ENCODE data around the gene ROCK1. TPM values are rescaled to one million over a fixed set of nuclear protein-coding genes. Genes with fewer than 3 reads are reported as not detected.
"Not testable (repeated sequence)": the region's sequence is repeated elsewhere in the genome, so short reads cannot be mapped to it uniquely, and the experiment has no call there.

Gene ROCK1
- total RNA-seq, 1 donor from 2014 or later: 59.9 TPM

DNA sequence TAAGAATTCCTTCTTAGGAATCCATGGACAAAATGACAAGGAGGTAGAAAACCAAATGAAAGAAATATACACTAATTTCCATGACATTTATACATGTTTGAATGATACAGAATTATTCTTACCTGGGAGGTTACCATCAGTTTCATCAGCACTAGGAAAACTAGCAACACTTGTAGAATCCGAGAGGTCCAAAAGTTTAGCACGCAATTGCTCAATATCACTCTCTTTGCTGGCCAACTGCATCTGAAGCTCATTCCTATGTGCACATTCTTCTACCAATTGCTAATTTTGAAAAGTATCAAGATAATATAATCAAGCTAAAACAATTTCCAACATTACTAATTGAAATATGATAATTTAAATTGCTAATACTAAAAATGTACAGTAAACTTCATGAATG lies 144.8 kb downstream of the ROCK1 start:
- H3K4me1 Mint-ChIP-seq (ENCODE audit: low read depth, unreplicated experiment): no peaks in the 10 kb centered on the region
- no peak for DNase-seq
- H3K27ac Mint-ChIP-seq (ENCODE audit: unreplicated experiment): no peak overlapping the region
- TF ChIP-seq, protein P1, sequence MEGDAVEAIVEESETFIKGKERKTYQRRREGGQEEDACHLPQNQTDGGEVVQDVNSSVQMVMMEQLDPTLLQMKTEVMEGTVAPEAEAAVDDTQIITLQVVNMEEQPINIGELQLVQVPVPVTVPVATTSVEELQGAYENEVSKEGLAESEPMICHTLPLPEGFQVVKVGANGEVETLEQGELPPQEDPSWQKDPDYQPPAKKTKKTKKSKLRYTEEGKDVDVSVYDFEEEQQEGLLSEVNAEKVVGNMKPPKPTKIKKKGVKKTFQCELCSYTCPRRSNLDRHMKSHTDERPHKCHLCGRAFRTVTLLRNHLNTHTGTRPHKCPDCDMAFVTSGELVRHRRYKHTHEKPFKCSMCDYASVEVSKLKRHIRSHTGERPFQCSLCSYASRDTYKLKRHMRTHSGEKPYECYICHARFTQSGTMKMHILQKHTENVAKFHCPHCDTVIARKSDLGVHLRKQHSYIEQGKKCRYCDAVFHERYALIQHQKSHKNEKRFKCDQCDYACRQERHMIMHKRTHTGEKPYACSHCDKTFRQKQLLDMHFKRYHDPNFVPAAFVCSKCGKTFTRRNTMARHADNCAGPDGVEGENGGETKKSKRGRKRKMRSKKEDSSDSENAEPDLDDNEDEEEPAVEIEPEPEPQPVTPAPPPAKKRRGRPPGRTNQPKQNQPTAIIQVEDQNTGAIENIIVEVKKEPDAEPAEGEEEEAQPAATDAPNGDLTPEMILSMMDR (IDR thresholded peaks at IDR 0.05; ENCODE audit: partially characterized antibody, unreplicated experiment): no peak
- H3K36me3 Mint-ChIP-seq (ENCODE audit: unreplicated experiment): no peaks in the 10 kb centered on the region
- H3K27me3 Mint-ChIP-seq (ENCODE audit: unreplicated experiment): no peaks in the 10 kb centered on the region
- no peaks in the 10 kb centered on the region for H3K9me3 Mint-ChIP-seq (ENCODE audit: unreplicated experiment)
- no peak overlapping the region for H3K4me3 Mint-ChIP-seq (ENCODE audit: unreplicated experiment)

DNA sequence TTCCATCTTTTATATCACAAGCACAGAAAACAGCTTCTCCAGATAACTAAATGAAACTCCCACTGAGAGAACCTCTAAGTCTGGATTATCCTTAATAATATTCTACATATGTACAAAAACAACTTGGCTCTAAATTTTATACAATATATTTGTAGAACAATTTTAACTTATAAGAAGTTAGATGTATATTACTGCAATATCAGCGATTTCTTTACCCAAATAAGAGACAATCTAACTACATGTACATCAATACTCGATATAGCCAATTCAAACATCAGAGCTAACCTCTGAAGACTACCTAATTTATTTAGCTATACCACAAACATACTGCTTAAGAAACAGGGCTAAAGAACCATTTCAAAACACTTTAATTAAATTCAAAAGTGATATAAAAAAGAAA lies 148.6 kb downstream of the ROCK1 start:
- no peak overlapping the region for H3K4me3 Mint-ChIP-seq (ENCODE audit: unreplicated experiment)
- H3K4me1 Mint-ChIP-seq (ENCODE audit: low read depth, unreplicated experiment): no peaks in the 10 kb centered on the region
- H3K36me3 Mint-ChIP-seq (ENCODE audit: unreplicated experiment): no peaks in the 10 kb centered on the region
- no peaks in the 10 kb centered on the region for H3K27me3 Mint-ChIP-seq (ENCODE audit: unreplicated experiment)
- H3K27ac Mint-ChIP-seq (ENCODE audit: unreplicated experiment): no peak overlapping the region
- TF ChIP-seq, protein P1 (IDR thresholded peaks at IDR 0.05; ENCODE audit: partially characterized antibody, unreplicated experiment): no peak
- DNase-seq: no peak
- no peaks in the 10 kb centered on the region for H3K9me3 Mint-ChIP-seq (ENCODE audit: unreplicated experiment)

DNA sequence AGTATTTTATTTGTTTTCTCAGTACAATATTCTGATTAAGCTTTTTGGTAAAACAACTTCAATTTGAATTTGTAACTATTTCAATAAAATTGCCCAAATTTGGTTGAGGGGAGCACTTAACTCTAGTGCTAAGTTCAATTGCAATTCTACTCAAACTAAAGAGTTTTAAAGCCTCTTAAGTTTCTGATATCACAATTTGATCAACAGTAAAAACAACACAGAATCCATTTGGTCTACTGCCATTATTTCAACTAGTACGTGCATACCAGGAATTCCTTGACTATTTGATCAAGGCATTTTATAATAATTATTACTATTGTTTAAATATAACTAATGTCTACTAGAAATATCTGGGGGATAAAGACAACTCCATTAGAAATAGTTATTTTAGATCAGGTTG lies 150.9 kb downstream of the ROCK1 start:
- Mint-ChIP-seq H3K36me3 (ENCODE audit: unreplicated experiment) (peaks cover 3% of the 10 kb centered on the region), H3K27ac (ENCODE audit: unreplicated experiment) (no peak overlapping the region), H3K4me1 (ENCODE audit: low read depth, unreplicated experiment) (no peaks in the 10 kb centered on the region), H3K4me3 (ENCODE audit: unreplicated experiment) (no peak overlapping the region), H3K27me3 (ENCODE audit: unreplicated experiment) (no peaks in the 10 kb centered on the region), H3K9me3 (ENCODE audit: unreplicated experiment) (no peaks in the 10 kb centered on the region)
- TF ChIP-seq, protein P1 (IDR thresholded peaks at IDR 0.05; ENCODE audit: partially characterized antibody, unreplicated experiment): no peak
- no peak for DNase-seq

DNA sequence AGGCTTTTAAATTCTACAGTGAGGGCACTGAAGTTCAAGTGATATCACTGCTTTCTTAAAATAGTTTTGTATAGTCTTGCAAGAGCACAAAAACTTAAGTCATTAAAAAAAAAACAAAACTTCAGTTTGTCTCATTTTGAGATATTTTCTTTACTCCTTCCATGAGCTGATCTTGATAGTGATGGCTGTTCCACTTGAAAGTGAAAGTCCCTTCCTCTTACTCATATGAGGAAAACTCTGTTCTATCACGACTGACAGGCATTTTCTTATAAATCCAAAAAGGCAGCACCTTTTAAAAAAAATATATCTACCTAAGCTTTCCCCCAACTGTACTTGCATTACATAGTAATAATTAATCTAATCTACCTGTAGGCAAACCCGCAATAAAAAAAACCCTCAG lies 160.8 kb downstream of the ROCK1 start:
- not testable (repeated sequence) for DNase-seq; H3K27ac Mint-ChIP-seq (ENCODE audit: unreplicated experiment); H3K36me3 Mint-ChIP-seq (ENCODE audit: unreplicated experiment); H3K4me1 Mint-ChIP-seq (ENCODE audit: low read depth, unreplicated experiment); H3K9me3 Mint-ChIP-seq (ENCODE audit: unreplicated experiment); H3K27me3 Mint-ChIP-seq (ENCODE audit: unreplicated experiment); H3K4me3 Mint-ChIP-seq (ENCODE audit: unreplicated experiment)

Other genes starting within 250 kb of the ROCK1 start
- gene GREB1L, start 130.4 kb upstream of the ROCK1 start, total RNA-seq (ENCODE audit: unreplicated experiment): 154 TPM